GM18909 (cell line): ENCODE measurements around the gene KRTAP24-1.

ENCODE experiments used
- ATAC-seq: cut with Tn5 transposase; IDR thresholded peaks from one replicate; pipeline ENCODE4 v1.9.1; 2021; ENCODE audit warnings: mild to moderate bottlenecking; ENCODE audit not compliant: unreplicated experiment, poor library complexity

The KRTAP24-1 gene

DNA sequence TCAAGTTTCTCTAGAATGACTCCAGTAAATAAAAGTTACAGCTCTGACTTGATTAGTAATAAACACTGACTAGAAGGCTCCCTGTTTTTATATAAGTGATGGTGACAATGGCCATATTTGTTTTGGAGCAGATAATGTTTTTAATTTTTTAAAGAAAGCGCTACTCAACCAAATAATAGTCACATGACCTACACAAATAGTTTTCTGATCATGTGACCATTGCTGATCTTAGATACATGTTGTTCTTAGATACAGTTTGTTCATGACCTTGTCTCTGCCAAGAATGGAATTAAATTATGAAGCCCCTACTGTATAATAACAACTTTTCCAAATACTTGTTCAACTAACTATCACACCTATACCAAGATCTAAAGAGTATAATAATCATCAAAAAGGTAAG, 44.6 kb downstream of the KRTAP24-1 start:
- ATAC-seq = no peak

- no peak for ATAC-seq
These were observed 48.1 kb downstream of the KRTAP24-1 start for GRCh38 chr21:30234643-30235042.

GRCh38 chr21:30234050-30234449, 48.7 kb downstream of the KRTAP24-1 start:
- no peak for ATAC-seq

- no peak for ATAC-seq
These were observed 49.3 kb downstream of the KRTAP24-1 start for GRCh38 chr21:30233228-30234020.

DNA sequence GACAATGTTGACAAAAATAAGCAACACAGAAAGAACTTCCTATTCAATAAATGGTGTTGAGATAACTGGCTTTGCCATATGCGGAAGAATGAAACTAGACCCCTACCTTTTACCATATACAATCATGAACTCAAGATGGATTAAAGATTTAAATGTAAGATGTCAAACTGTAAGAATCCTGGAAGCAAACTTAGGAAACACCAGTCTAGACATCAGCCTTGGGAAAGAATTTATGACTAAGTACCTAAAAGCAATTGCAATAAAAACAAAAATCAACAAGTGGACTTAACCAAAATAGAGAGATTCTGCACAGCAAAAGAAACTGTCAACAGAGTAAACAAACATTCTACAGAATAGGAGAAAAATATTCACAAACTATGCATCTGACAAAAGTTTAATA, 50.7 kb downstream of the KRTAP24-1 start:
- ATAC-seq = no peak
